Osteocyte (in vitro differentiated cells): ENCODE results near the gene MAPKBP1. TPM values are rescaled to one million over a fixed set of nuclear protein-coding genes. Genes with fewer than 3 reads are reported as not detected.

ENCODE experiments used
- DNase-seq: peaks from one replicate; pipeline ENCODE4 v3.0.0; 2021; ENCODE audit warnings: mixed read lengths; ENCODE audit not compliant: unreplicated experiment; ENCODE audit errors: extremely low spot score
- H3K27ac Mint-ChIP-seq: one replicate; pipeline ENCODE4 v1.8.0; 2021; ENCODE audit warnings: mild to moderate bottlenecking, mixed read lengths; ENCODE audit not compliant: unreplicated experiment
- H3K27me3 Mint-ChIP-seq: one replicate; pipeline ENCODE4 v1.8.0; 2021; ENCODE audit warnings: mixed read lengths; ENCODE audit not compliant: unreplicated experiment
- H3K36me3 Mint-ChIP-seq: one replicate; pipeline ENCODE4 v1.8.0; 2021; ENCODE audit warnings: mixed read lengths; ENCODE audit not compliant: unreplicated experiment
- H3K4me1 Mint-ChIP-seq: one replicate; pipeline ENCODE4 v1.8.0; 2021; ENCODE audit warnings: mixed read lengths; ENCODE audit not compliant: unreplicated experiment
- H3K4me3 Mint-ChIP-seq: one replicate; pipeline ENCODE4 v1.8.0; 2021; ENCODE audit warnings: mild to moderate bottlenecking, moderate library complexity, mixed read lengths; ENCODE audit not compliant: unreplicated experiment
- H3K9me3 Mint-ChIP-seq: one replicate; pipeline ENCODE4 v1.8.0; 2021; ENCODE audit warnings: mixed read lengths; ENCODE audit not compliant: unreplicated experiment
- CTCF ChIP-seq: fragments of 200-600 bp; sonication (generic); IDR thresholded peaks from 2 replicates; pipeline ENCODE4 v1.5.0; 2021; ENCODE audit warnings: antibody characterized with exemption, mild to moderate bottlenecking, moderate library complexity
- total RNA-seq: library from RNA; stranded (reverse); gene quantifications from 2 replicates; pipeline ENCODE4 v1.2.1, GENCODE V29; 2021

MAPKBP1 gene
- total RNA-seq, 1 donor from 2014 or later: 34.2 TPM

GRCh38 chr15:41847981-41848380 lies 73.7 kb downstream of the MAPKBP1 start:
- no peak for DNase-seq
- no peak for TF ChIP-seq CTCF
- no peaks in the 10 kb centered on the region for H3K9me3 Mint-ChIP-seq
- H3K4me1 Mint-ChIP-seq: no peaks in the 10 kb centered on the region
- no peaks in the 10 kb centered on the region for H3K27me3 Mint-ChIP-seq
- H3K36me3 Mint-ChIP-seq: peaks cover 15% of the 10 kb centered on the region
- no peak overlapping the region for H3K4me3 Mint-ChIP-seq
- no peak overlapping the region for H3K27ac Mint-ChIP-seq

- Mint-ChIP-seq H3K36me3 (peaks cover 15% of the 10 kb centered on the region), H3K27ac (no peak overlapping the region), H3K27me3 (no peaks in the 10 kb centered on the region), H3K4me3 (no peak overlapping the region), H3K9me3 (no peaks in the 10 kb centered on the region), H3K4me1 (no peaks in the 10 kb centered on the region)
- DNase-seq: no peak
- TF ChIP-seq CTCF: no peak
Measured at GRCh38 chr15:41848631-41849030, 74.3 kb downstream of the MAPKBP1 start.

GRCh38 chr15:41849204-41849603 lies 74.9 kb downstream of the MAPKBP1 start:
- no peak for DNase-seq
- no peak overlapping the region for H3K4me3 Mint-ChIP-seq
- TF ChIP-seq CTCF: no peak
- no peaks in the 10 kb centered on the region for H3K4me1 Mint-ChIP-seq
- H3K27ac Mint-ChIP-seq: no peak overlapping the region
- no peaks in the 10 kb centered on the region for H3K9me3 Mint-ChIP-seq
- no peaks in the 10 kb centered on the region for H3K27me3 Mint-ChIP-seq
- H3K36me3 Mint-ChIP-seq: peaks cover 15% of the 10 kb centered on the region

GRCh38 chr15:41849861-41850260 lies 75.6 kb downstream of the MAPKBP1 start:
- H3K9me3 Mint-ChIP-seq: no peaks in the 10 kb centered on the region

GRCh38 chr15:41850482-41851166 lies 76.3 kb downstream of the MAPKBP1 start:
- Mint-ChIP-seq H3K9me3 (no peaks in the 10 kb centered on the region), H3K27ac (no peak overlapping the region), H3K36me3 (peaks cover 14% of the 10 kb centered on the region), H3K4me3 (no peak overlapping the region), H3K27me3 (no peaks in the 10 kb centered on the region), H3K4me1 (no peaks in the 10 kb centered on the region)
- TF ChIP-seq CTCF: no peak
- no peak for DNase-seq

More at GRCh38 chr15:41849861-41850260, 75.6 kb downstream of the MAPKBP1 start:
- H3K36me3 Mint-ChIP-seq: peaks cover 15% of the 10 kb centered on the region
- no peak for TF ChIP-seq CTCF
- no peak overlapping the region for H3K27ac Mint-ChIP-seq
- H3K4me1 Mint-ChIP-seq: no peaks in the 10 kb centered on the region
- H3K27me3 Mint-ChIP-seq: no peaks in the 10 kb centered on the region
- H3K4me3 Mint-ChIP-seq: no peak overlapping the region
- DNase-seq: no peak
